Measurements from ENCODE around the gene LEPROT.
"Not testable (repeated sequence)": the region's sequence is repeated elsewhere in the genome, so short reads cannot be mapped to it uniquely, and the experiment has no call there.

Gene LEPROT

GRCh38 chr1:65437616-65438015 lies 17.1 kb downstream of the LEPROT start:
- no peak for DNase-seq (ENCODE audit: low read depth)

DNA sequence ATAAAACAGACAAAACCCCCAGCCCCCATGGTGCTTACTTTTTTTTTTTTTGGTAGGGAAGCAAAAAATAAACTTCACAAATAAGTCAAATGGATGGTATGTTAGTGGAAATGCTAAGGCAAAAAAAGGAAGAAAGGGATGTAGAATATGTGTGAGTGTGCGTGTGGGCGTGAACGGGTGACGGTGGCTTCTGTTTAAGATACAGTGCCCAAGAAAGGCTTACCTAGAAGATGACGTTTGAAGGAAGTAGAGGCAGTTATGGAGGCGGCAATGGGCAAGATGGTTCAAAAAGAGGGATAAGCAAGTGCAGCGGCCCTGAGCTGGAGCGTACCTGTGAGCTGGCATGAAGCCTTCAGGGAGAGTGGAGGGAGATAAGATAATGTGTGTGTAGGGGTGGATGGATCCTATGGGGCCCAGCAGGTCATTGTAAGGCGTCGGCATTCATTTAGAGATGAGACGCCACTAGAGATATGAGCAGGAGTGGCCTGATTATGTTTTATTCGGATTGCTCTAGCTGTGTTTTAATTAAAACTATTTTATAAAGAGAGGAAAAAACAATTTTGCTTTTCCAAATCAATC lies 19.9 kb downstream of the LEPROT start:
- no peak for DNase-seq (ENCODE audit: low read depth)

DNA sequence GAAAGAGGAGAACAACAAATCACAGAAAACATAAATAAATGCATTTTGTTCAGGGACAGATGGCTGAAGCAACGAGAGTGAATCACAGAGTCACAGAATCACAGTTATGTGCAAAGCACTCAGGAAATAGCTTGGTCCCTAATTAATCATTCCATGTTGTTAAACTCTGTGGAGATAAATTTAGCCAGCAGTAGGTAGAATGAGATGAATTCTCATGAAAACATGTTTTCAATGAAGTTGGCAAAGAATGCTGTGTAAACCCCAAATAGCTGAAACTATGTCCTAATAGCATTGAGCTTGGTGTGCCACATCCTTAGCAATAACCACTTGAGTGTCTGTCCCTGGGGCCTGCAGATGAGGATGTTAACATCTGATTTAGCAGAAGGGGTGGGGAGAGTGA lies 20.4 kb downstream of the LEPROT start:
- DNase-seq (ENCODE audit: low read depth) = no peak

- no peak for DNase-seq (ENCODE audit: low read depth)
These were observed 21.0 kb downstream of the LEPROT start for GRCh38 chr1:65441464-65441863.

GRCh38 chr1:65442442-65442841 lies 22.0 kb downstream of the LEPROT start:
- no peak for DNase-seq (ENCODE audit: low read depth)

DNA sequence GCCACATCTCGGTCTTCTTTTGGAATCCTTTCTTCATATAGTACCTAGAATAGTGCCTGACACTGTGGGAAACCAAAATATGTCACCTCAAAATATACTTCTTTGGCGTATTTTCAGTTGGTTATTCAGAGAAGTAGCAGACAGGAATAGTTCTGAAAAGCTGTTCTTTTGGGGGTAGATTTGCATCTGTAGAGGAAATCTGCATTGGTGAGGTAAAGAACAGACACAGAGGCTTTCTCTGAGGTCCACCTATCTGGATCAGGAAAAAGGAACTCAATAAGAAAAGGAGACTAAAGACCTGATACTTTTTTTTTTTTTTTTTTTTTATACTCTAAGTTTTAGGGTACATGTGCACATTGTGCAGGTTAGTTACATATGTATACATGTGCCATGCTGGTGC lies 23.2 kb downstream of the LEPROT start:
- DNase-seq (ENCODE audit: low read depth) = no peak

DNA sequence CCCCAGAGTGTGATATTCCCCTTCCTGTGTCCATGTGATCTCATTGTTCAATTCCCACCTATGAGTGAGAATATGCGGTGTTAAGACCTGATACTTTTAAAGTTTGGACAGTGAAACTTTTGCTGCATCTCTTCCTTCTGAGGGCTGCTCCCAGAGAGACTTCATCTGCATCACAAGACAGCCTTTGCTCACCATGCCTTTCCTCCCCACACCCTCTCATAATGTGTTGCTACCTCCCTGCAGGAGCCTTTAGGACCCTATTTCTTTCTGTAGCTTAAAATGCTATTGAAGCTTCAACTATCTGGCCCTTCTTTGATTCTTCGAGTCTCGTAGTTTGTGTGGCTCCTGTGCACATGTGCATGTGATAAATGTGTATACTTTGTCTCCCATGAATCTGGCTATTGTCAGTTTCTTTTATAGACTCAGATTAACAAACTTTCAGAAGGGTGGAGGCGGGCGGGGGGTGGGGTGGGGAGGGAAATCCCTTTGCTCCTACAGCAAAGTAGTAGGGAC lies 23.7 kb downstream of the LEPROT start:
- no peak for DNase-seq (ENCODE audit: low read depth)

DNA sequence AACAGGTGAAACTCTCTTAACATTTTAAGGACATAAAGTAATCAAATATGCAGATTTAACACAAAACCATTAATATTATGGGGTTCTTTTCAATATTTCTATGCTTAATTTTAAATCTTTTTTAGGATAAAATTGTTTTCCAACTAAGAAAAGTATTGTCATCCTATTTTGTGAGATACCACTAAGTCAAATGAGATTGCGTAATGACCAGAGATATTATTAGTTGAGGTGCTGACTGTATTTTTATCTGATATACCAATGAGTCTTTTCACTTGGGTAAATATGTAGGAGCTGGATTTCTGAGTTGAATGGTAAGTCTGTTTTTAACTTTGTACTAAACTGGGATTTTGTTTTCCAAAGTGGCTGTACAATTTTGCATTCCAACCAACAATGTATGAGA lies 25.4 kb downstream of the LEPROT start:
- no peak for DNase-seq (ENCODE audit: low read depth)

DNA sequence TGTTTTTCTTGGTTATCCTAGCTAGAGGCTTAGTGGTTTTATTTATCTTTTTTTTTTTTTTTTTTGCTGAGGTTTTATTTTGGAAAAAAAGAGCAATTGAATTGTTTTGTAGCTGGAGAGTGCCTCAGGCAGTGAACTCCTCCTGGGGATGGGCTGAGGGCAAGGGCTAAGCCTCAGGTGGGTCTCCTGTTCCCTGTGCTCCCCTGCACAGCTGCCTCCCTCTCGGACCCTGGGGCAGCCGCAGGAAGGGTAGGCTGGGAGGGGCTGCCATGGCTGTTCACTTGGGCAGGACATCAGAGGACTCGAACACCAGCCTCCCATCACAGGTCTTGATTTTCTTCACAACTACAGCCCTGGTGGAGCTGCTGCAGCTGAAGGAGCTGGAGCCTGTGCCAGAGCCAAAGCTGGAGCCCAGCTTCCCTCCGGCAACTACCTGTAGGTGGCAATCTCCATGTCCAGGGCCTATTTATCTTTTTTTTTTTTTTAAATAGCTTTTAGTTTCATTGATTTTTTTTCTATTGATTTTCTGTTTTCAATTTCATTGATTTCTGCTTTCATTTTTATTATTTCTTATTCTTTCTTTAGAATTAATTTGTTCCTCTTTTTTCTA lies 28.9 kb downstream of the LEPROT start:
- DNase-seq (ENCODE audit: low read depth) = no peak

DNA sequence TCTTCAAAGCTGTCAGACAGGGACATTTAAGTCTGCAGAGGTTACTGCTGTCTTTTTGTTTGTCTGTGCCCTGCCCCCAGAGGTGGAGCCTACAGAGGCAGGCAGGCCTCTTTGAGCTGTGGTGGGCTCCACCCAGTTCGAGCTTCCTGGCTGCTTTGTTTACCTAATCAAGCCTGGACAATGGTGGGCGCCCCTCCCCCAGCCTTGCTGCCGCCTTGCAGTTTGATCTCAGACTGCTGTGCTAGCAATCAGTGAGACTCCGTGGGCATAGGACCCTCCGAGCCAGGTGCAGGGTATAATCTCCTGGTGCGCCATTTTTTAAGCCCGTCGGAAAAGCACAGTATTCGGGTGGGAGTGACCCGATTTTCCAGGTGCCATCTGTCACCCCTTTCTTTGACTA lies 35.2 kb downstream of the LEPROT start:
- not testable (repeated sequence) for DNase-seq (ENCODE audit: low read depth)

DNA sequence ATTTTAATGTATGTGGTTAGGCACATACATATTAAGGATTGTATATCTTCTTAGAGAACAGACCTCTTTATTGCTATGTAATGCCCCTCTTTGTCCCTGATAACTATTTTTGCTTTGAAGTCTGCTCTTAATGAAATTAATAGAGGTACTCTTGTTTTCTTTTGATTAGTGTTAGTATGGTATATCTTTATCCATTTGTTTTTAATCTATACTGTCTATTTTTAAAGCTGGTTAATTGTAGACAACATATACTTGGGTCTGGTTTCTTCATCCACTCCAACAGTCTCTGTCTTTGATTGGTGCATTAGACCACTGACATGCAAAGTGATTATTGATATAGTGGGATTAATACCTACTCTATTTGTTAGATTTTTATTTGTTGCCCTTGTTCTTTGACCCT lies 36.0 kb downstream of the LEPROT start:
- DNase-seq (ENCODE audit: low read depth) = no peak

DNA sequence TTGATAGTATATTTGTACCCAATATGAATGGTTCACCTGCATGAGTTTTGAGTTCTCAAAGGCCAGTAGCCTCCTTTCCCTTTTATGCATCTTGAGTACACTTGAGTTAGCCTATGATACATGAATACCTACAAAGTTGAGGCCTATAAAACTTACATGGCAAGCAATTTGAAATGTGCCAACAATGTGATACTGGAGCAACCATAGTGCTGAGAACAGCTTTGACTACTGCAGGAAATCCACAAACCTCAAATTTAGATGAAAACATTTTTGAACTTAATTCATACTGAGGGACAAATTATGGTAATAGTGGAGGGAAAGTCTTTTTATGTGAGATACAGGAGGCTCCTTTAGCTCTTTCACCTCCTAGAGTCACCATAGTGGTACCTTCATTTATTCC lies 37.4 kb downstream of the LEPROT start:
- DNase-seq (ENCODE audit: low read depth) = no peak

GRCh38 chr1:65458730-65459396 lies 38.4 kb downstream of the LEPROT start:
- no peak for DNase-seq (ENCODE audit: low read depth)

DNA sequence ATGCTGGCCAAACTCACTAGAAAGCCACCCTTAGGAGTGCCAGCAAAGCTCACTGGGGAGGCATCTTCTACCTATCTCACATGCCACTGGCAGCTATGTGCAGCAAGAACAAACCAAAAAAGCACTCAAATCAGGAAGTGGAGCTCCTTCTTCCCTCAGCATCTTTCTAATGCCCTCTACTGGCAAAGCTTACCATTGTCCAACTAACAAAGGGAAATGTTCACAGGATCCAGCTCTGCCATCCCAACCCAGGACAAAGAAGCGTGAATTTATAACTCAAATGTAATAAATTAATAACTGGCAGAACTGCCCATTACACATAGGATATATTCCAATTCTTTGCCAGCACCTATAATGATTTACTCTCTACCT lies 38.9 kb downstream of the LEPROT start:
- no peak for DNase-seq (ENCODE audit: low read depth)

DNA sequence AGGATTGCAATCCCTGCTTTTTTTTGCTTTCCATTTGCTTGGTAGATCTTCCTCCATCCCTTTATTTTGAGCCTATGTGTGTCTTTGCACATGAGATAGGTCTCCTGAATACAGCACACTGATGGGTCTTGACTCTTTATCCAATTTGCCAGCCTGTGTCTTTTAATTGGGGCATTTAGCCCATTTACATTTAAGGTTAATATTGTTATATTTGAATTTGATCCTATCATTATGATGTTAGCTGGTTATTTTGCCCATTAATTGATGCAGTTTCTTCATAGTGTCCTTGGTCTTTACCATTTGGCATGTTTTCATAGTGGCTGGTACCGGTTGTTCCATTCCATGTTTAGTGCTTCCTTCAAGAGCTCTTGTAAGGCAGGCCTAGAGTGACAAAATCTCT lies 45.4 kb downstream of the LEPROT start:
- not testable (repeated sequence) for DNase-seq (ENCODE audit: low read depth)

GRCh38 chr1:65467536-65467935 lies 47.1 kb downstream of the LEPROT start:
- DNase-seq (ENCODE audit: low read depth) = no peak

DNA sequence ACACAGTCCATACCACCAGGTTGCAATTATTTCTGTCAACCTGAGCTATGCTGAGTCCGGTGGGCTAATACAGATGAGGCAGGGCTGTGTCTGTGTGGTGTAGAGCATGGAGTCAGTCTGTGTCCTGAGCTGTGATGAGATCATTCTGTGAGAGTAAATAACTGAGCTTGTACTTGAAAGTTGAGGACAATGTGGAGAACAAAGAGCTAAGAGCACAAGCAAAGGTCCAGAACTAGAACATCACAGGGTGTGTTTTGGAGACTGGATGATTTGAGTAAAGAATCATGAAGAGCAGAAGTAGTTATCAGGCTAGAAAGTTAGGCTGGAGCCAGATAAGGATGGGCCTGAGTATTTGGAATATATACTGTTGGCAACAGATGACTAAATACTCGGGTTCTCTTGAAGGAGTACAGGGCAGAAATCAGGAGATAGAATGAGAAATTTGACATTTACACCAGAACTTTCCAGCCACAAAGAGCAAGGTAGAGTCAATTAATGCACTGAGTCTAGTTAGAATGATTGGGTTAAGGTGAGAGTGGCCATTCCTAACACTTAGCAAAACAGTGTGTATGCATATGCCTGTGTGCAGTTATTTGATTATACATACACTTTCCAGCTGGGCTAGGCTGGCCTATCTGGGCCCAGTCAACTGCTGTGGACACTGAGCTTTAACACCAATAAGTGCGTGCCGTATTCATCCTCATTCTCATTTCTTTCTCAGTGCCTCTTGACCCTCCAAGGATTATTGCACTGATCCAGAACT lies 48.8 kb downstream of the LEPROT start:
- DNase-seq (ENCODE audit: low read depth) = no peak

DNA sequence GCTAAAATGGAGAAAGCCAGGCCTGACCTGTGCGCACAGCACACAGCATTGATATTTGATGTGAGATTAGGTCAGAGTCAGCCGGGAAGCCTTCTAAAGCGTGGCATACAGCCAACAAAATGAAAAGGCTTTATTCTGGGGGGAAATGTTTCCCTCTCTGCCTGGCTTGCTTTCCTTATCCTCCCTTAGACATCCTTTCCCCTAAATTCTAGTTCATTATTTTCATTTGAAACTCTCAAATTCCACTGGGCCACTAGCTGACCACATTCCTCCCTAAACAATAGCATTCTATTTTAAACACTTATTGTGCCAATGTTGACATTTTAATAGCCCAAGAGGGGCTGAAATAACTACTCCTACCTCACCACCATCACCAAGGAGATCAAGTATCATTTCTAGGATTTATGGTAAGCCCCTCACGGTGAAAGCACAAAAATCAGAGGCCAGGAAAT lies 49.4 kb downstream of the LEPROT start:
- no peak for DNase-seq (ENCODE audit: low read depth)

DNA sequence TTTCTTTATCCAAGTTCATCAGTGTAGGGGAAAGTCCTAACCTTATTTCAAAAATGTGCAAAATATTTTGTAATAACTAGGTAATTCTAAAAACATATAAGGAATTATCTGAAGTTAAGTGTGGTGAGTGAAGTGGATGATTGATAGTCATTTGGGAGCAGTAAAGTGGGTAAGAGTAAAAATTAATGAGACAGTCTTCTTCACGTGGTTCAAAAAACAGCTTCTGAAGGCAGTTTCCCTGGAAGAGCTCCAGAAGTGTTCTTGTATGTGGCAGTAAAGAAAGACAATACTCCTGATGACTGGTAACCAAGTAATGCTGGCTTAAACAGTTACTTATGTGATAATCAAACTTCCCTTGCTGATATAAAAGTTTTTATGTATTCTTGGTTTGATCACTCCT lies 50.3 kb downstream of the LEPROT start:
- DNase-seq (ENCODE audit: low read depth) = no peak

- DNase-seq (ENCODE audit: low read depth) = no peak
These were observed 50.9 kb downstream of the LEPROT start for GRCh38 chr1:65471213-65471833.

DNA sequence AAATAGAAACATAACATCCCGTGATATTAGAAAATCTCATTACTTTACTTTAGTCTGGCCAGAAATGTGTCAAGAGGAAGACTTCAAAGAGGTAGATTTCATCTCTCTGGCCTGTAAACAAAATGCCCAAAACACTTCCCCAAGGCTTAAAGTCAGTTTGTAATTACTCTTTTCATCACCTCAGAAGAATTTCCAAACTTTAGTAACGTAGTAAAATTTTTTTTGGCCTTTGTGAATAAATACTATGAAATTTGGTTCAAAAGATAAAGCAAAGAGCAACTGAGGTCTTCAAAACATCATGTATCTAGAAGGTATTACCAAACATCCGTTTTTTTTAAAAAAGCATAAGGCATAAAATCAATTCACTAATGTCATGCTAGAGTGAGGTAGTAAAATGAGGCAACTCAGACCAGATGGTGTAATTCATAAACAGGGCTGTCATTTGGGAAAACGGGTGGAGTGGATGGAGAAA lies 51.4 kb downstream of the LEPROT start:
- no peak for DNase-seq (ENCODE audit: low read depth)

DNA sequence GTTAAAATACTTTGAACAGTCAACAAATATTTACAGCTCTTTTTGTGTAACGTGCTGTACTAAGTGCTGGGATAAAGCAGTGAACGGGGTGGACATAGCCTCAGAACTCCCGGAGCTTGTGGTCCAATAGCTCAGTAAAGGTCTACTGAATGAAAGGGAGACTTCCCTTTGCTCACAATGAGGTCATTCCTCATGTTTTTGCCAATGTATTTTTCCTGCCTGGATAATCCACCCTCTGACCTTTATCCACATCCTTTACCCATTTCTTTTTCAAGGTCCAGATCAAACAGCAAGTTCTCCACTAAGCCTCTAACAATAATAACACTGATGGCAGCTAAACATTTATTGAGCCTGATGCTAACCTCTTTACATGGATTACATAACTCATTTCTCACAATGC lies 55.9 kb downstream of the LEPROT start:
- no peak for DNase-seq (ENCODE audit: low read depth)
